Measurements from ENCODE around the gene FRMD4A.

FRMD4A gene

GRCh38 chr10:14020037-14020664 lies 310.6 kb downstream of the FRMD4A start:
- DNase-seq (ENCODE audit: low read depth, low spot score), result no peak

GRCh38 chr10:14017467-14017866 lies 313.3 kb downstream of the FRMD4A start:
- no peak for DNase-seq (ENCODE audit: low read depth, low spot score)

GRCh38 chr10:14016931-14017333 lies 313.8 kb downstream of the FRMD4A start:
- DNase-seq (ENCODE audit: low read depth, low spot score), result no peak

GRCh38 chr10:14016011-14016536 lies 314.6 kb downstream of the FRMD4A start:
- DNase-seq (ENCODE audit: low read depth, low spot score), result no peak

DNA sequence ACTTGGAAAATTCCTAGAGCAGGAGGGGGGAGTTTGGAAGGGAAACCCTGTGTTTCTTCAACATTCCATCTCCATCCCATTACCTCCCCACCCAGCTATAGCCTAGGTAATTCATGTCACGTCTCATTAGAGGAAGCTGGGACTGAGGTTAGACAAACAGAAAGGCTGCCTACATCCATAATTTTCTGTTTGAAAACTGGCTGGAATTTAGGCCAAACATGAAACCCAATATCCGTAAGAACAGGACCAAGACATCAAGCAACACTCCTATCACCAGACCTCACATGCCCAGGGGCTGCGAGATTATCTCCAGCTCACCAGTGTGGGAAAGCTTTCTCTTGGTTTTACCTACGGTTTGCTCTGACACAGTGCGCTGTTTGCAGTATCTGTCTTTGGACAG lies 316.3 kb downstream of the FRMD4A start:
- no peak for DNase-seq (ENCODE audit: low read depth, low spot score)

GRCh38 chr10:14010769-14011574 lies 319.8 kb downstream of the FRMD4A start:
- DNase-seq (ENCODE audit: low read depth, low spot score), result no peak

DNA sequence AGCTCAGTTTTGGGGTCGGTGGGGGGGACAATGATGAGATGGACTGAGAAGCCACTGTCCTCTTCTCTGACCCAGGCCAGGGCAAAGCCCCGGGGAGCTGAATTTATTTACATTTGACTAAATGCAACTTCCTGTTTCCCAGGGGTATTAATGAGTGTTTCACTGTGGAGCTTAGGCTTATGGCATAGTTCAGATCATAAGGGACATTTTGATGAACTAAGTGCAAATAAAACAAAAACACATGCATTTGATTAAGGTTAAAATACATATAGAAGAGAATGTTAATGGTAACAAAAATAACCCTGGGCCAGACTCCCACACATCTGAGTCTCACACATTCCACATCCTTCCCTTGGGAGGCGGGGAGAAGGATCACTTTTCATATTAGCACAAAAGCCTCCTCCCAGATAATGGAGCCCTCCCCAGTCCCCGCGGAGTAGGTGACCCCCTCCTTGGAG lies 320.6 kb downstream of the FRMD4A start:
- no peak for DNase-seq (ENCODE audit: low read depth, low spot score)

- DNase-seq (ENCODE audit: low read depth, low spot score), result peak; percentile 28
These were observed 321.2 kb downstream of the FRMD4A start for GRCh38 chr10:14009371-14010100.

DNA sequence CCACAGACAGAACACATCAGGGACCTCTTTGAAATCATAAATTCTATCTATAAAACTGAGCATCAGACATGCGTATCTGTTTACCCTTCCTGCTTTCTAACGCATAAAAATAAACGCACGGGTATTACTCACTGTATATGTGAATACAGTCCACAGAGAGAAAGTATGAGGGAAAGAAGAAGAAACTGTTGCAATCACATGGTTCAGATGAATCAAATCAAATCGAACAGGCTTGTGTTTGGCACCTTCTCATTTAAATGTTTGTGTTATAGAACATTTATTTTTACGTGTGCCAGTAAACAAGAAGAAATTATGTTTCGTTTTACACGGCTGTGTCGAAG lies 322.0 kb downstream of the FRMD4A start:
- no peak for DNase-seq (ENCODE audit: low read depth, low spot score)

GRCh38 chr10:14004536-14004935 lies 326.2 kb downstream of the FRMD4A start:
- no peak for DNase-seq (ENCODE audit: low read depth, low spot score)

DNA sequence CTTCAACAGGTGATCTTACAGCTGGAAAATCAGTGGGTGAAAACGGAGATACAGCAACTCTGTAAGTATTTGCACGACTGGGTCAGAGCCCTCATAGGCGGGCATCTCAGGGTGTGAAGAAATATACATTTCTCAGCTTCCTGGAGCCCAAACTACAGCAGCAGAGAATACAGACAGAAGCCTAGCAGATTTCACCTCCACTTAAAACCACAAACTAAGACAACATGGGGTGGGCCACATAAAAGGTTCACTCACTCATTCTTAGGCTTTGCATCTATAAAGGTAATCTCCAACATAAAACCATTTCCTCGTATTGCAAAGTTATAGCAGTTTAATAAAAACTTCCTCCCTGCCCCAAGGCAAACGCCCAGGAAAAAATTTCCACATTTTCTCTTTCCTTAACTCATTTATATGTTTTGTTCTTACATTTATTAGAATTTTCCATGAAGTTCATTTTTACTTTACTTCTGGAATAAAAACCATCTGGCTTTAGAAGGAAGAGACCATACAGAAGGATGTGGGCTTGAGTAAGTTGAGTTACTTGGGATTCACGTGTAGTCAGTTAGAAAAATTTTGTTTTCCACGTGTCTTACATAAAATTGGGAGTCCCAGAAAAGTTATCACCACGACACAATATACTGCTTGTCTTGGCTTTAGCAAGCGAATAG lies 327.1 kb downstream of the FRMD4A start:
- DNase-seq (ENCODE audit: low read depth, low spot score), result no peak

DNA sequence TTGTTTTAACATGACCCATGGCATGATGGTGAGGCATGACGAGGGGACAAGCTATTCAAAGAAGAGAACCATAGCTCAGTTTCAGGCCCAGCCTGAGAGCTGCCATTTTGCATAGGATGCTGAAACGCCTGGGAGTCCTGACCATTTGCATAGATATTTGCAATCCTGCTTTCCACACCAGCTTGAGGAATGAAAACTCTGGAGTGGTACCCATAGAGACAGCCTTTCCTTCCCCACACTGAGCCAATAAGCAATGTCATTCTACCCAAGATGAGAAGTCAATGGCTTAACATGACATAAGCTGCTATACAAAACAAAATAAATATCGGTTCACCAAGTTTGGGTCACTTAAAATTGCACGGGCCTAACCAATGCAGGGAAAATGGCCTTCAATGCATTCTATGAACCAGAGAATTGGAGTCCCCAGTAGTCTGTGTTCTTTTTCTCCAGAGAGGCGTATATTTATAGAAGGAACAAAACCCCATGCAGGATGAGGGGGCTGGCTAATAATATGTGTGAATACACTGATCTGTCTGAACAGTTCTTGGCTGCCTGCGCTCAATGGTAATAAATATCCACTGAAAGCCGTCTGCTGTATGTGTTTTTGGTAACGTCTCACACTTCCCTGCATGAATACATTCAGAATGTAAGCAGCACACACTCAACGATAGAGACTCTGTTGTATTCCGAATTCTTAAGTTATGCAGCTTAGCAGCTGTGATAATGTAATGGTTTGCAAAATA lies 329.3 kb downstream of the FRMD4A start:
- no peak for DNase-seq (ENCODE audit: low read depth, low spot score)

GRCh38 chr10:13998163-13998835 lies 332.4 kb downstream of the FRMD4A start:
- DNase-seq (ENCODE audit: low read depth, low spot score), result no peak

- DNase-seq (ENCODE audit: low read depth, low spot score), result no peak
These were observed 333.1 kb downstream of the FRMD4A start for GRCh38 chr10:13997650-13998049.

DNA sequence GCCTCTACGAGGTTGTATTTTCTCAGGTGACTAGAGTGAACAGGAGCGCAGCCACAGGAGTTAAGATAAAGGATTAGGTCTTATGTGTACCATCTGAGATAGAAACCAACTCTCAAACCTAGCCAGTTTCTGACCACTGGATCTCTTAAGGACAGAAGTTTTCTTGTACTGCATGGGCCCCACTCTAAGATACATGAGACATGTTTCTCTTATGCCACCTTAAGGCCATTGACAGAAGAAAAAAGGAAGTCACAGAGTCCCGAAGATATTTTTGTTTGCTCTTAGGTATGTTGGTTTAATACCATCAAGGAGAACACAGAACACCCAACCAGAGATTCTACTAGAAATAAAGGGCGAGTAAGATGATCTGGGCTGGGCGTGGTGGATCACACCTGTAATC lies 335.8 kb downstream of the FRMD4A start:
- DNase-seq (ENCODE audit: low read depth, low spot score), result no peak

- DNase-seq (ENCODE audit: low read depth, low spot score), result no peak
These were observed 337.0 kb downstream of the FRMD4A start for GRCh38 chr10:13993673-13994089.

DNA sequence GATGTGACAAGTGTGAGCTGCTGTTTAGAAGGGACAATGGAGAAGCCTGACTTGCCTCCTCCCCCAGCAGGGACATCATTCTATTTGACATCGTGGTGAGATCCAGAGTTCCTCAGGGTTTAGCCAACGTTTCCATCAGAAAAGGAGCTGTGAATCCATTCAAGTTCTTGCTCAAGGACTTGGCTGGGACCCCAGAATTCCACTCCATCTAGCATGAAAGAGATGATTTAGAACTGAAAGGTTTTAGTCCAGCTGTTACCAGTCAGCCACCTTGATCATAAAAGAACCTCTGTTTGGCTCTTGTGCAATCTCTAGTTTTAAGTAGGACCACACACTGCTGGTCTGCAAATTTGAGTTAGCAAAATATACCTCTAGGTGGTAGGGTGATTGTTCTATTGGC lies 337.6 kb downstream of the FRMD4A start:
- no peak for DNase-seq (ENCODE audit: low read depth, low spot score)

GRCh38 chr10:13991353-13991752 lies 339.4 kb downstream of the FRMD4A start:
- DNase-seq (ENCODE audit: low read depth, low spot score), result no peak

- DNase-seq (ENCODE audit: low read depth, low spot score), result no peak
These were observed 339.8 kb downstream of the FRMD4A start for GRCh38 chr10:13990946-13991345.

DNA sequence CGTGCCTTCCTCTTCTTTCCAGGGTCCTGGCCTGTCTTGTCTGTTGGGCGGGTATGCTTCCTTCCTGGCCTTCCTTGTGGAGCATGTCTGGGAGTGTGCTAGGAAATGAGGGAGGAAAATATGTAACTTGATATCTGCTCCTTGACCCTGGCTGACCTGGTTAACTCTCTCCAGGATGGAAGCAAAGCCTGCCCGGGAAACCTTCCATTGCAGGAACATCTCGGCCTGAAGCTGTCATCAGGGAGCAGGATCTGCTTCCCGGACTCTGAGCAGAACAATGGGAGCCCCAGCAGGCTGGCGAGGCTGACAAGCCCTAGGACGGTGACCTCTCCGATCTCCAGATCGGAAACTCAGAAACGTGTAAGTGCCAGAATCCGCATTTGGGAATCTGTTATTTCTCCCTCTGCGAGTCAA lies 340.3 kb downstream of the FRMD4A start:
- DNase-seq (ENCODE audit: low read depth, low spot score), result no peak

DNA sequence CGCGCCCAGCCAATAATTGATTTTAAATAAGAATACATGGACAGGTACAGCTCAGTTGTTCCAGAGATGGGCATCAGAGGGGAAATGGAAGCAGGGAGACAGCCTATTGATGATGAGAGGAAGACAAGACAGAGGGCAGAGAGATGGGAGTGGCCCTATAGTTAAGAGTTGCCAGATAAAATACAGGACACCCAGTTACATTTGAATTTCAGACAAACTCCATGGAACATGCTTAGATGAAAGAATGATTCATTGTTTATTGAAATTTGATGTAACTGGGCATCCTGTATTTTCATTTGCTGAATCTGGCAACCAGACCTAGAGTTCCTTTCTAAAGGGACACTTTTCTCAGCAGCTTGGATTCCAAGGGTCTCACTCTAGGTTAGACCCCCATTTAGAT lies 341.1 kb downstream of the FRMD4A start:
- no peak for DNase-seq (ENCODE audit: low read depth, low spot score)

Measured in activated CD4-positive, CD25-positive, alpha-beta regulatory T cell treated with anti-CD3 and anti-CD28 coated beads, Interleukin-2, amount 50 U/mL, for 16 hours (primary cell).